Pons (tissue), 1 donor: ENCODE measurements around the gene AP5B1.
"Not testable (repeated sequence)": the region's sequence is repeated elsewhere in the genome, so short reads cannot be mapped to it uniquely, and the experiment has no call there.

Experiments used
- DNase-seq: peaks from one replicate; pipeline ENCODE4 v3.0.0-alpha.2; 2016; ENCODE audit warnings: low spot score

The AP5B1 gene

GRCh38 chr11:65786008-65786785, 5.4 kb upstream of the AP5B1 start:
- DNase-seq: no peak

GRCh38 chr11:65785319-65786007, 4.7 kb upstream of the AP5B1 start:
- DNase-seq: no peak

GRCh38 chr11:65782816-65783228, 2.0 kb upstream of the AP5B1 start:
- DNase-seq: no peak

GRCh38 chr11:65781962-65782815, 1.4 kb upstream of the AP5B1 start:
- DNase-seq: no peak

- DNase-seq: no peak
Observed at GRCh38 chr11:65781152-65781961, 581 bp upstream of the AP5B1 start.

- DNase-seq: peak; percentile 41
Observed at GRCh38 chr11:65779919-65780769, 632 bp downstream of the AP5B1 start.

- no peak for DNase-seq
Observed at GRCh38 chr11:65779669-65779918, 1.2 kb downstream of the AP5B1 start.

- DNase-seq: no peak
Observed at GRCh38 chr11:65778901-65779668, 1.7 kb downstream of the AP5B1 start.

- DNase-seq: no peak
Observed at GRCh38 chr11:65778431-65778900, 2.3 kb downstream of the AP5B1 start.

GRCh38 chr11:65777821-65778361, 2.9 kb downstream of the AP5B1 start:
- no peak for DNase-seq

- no peak for DNase-seq
Observed at GRCh38 chr11:65777241-65777640, 3.5 kb downstream of the AP5B1 start.

- no peak for DNase-seq
Observed at GRCh38 chr11:65776710-65777141, 4.0 kb downstream of the AP5B1 start.

- no peak for DNase-seq
Observed at GRCh38 chr11:65776196-65776595, 4.6 kb downstream of the AP5B1 start.

- no peak for DNase-seq
Observed at GRCh38 chr11:65774525-65775306, 6.1 kb downstream of the AP5B1 start.

- no peak for DNase-seq
Observed at GRCh38 chr11:65773784-65774411, 6.9 kb downstream of the AP5B1 start.

- DNase-seq: no peak
Observed at GRCh38 chr11:65771589-65772112, 9.1 kb downstream of the AP5B1 start.

- no peak for DNase-seq
Observed at GRCh38 chr11:65770951-65771567, 9.7 kb downstream of the AP5B1 start.

- DNase-seq: not testable (repeated sequence)
Observed at GRCh38 chr11:65767806-65768205, 13.0 kb downstream of the AP5B1 start.
